ENCODE measurements around the gene SNX19.
"Not testable (repeated sequence)": the region's sequence is repeated elsewhere in the genome, so short reads cannot be mapped to it uniquely, and the experiment has no call there.

SNX19 gene

GRCh38 chr11:130916238-130916855 is at the start of gene SNX19:
TSS of gene SNX19 (minus strand) at chr11:130916479. CDS start at chr11:130915939, 540 bp downstream.
- TF ChIP-seq ZNF274 (IDR thresholded peaks at IDR 0.05; ENCODE audit: low read depth, low read length), result no peak
- peak within 1 kb of the TSS; percentile 86 for H3K4me3 ChIP-seq (ENCODE audit: low read length)

- TF ChIP-seq ZNF274 (IDR thresholded peaks at IDR 0.05; ENCODE audit: low read depth, low read length), result no peak
Measured at GRCh38 chr11:130964058-130964792, 47.9 kb upstream of the SNX19 start.

GRCh38 chr11:130947889-130948288 is 31.6 kb upstream of the SNX19 start:
- H3K4me3 ChIP-seq (ENCODE audit: low read length), result no peak overlapping the region
- no peak for TF ChIP-seq ZNF274 (IDR thresholded peaks at IDR 0.05; ENCODE audit: low read depth, low read length)

More at GRCh38 chr11:130964058-130964792, 47.9 kb upstream of the SNX19 start:
- no peak overlapping the region for H3K4me3 ChIP-seq (ENCODE audit: low read length)

GRCh38 chr11:130947481-130947880 is 31.2 kb upstream of the SNX19 start:
- no peak overlapping the region for H3K4me3 ChIP-seq (ENCODE audit: low read length)
- no peak for TF ChIP-seq ZNF274 (IDR thresholded peaks at IDR 0.05; ENCODE audit: low read depth, low read length)

- no peak for TF ChIP-seq ZNF274 (IDR thresholded peaks at IDR 0.05; ENCODE audit: low read depth, low read length)
- no peak overlapping the region for H3K4me3 ChIP-seq (ENCODE audit: low read length)
Measured at GRCh38 chr11:130947058-130947457, 30.8 kb upstream of the SNX19 start.

- no peak overlapping the region for H3K4me3 ChIP-seq (ENCODE audit: low read length)
- no peak for TF ChIP-seq ZNF274 (IDR thresholded peaks at IDR 0.05; ENCODE audit: low read depth, low read length)
Measured at GRCh38 chr11:130945896-130946295, 29.6 kb upstream of the SNX19 start.

GRCh38 chr11:130940706-130941105 is 24.4 kb upstream of the SNX19 start:
- no peak for TF ChIP-seq ZNF274 (IDR thresholded peaks at IDR 0.05; ENCODE audit: low read depth, low read length)
- H3K4me3 ChIP-seq (ENCODE audit: low read length), result no peak overlapping the region

GRCh38 chr11:130937051-130937450 is 20.8 kb upstream of the SNX19 start:
- TF ChIP-seq ZNF274 (IDR thresholded peaks at IDR 0.05; ENCODE audit: low read depth, low read length), result no peak

GRCh38 chr11:130932086-130932712 is 15.9 kb upstream of the SNX19 start:
- TF ChIP-seq ZNF274 (IDR thresholded peaks at IDR 0.05; ENCODE audit: low read depth, low read length), result no peak
- no peak overlapping the region for H3K4me3 ChIP-seq (ENCODE audit: low read length)

More at GRCh38 chr11:130937051-130937450, 20.8 kb upstream of the SNX19 start:
- H3K4me3 ChIP-seq (ENCODE audit: low read length), result no peak overlapping the region

- no peak overlapping the region for H3K4me3 ChIP-seq (ENCODE audit: low read length)
- no peak for TF ChIP-seq ZNF274 (IDR thresholded peaks at IDR 0.05; ENCODE audit: low read depth, low read length)
Measured at GRCh38 chr11:130924750-130925149, 8.5 kb upstream of the SNX19 start.

- H3K4me3 ChIP-seq (ENCODE audit: low read length), result not testable (repeated sequence)
Measured at GRCh38 chr11:130920612-130921011, 4.3 kb upstream of the SNX19 start.

- no peak overlapping the region for H3K4me3 ChIP-seq (ENCODE audit: low read length)
- no peak for TF ChIP-seq ZNF274 (IDR thresholded peaks at IDR 0.05; ENCODE audit: low read depth, low read length)
Measured at GRCh38 chr11:130918081-130918480, 1.8 kb upstream of the SNX19 start.

GRCh38 chr11:130916910-130917309 is 631 bp upstream of the SNX19 start:
- TF ChIP-seq ZNF274 (IDR thresholded peaks at IDR 0.05; ENCODE audit: low read depth, low read length), result no peak

GRCh38 chr11:130915603-130916237 is 559 bp downstream of the SNX19 start:
- peak overlapping the region; percentile 86 for H3K4me3 ChIP-seq (ENCODE audit: low read length)
- TF ChIP-seq ZNF274 (IDR thresholded peaks at IDR 0.05; ENCODE audit: low read depth, low read length), result no peak

More at GRCh38 chr11:130916910-130917309, 631 bp upstream of the SNX19 start:
- H3K4me3 ChIP-seq (ENCODE audit: low read length), result peak overlapping the region; percentile 56

Measured in GM08714 (cell line).